ENCODE results near the gene TPH2. TPM values are rescaled to one million over a fixed set of nuclear protein-coding genes. Genes with fewer than 3 reads are reported as not detected.

TPH2 gene
- total and polyA plus RNA-seq, 2 of the 4 experiments (the other 2 are of a cell fraction) = not detected

- Histone ChIP-seq H3K4me2 (ENCODE audit: low read depth, low read length) (no peak overlapping the region), H4K8ac (ENCODE audit: low read depth in 2 of 2, low read length in 2 of 2) (no peak overlapping the region), H4K5ac (ENCODE audit: low read depth, low read length) (no peak overlapping the region), H2AK9ac (replicated peaks; ENCODE audit: low read depth, low read length, poor library complexity) (no peak overlapping the region), H3K4me1 (ENCODE audit: control insufficient read depth, insufficient read depth, low read length) (no peaks in the 10 kb centered on the region), H3K9ac (ENCODE audit: low read depth, low read length) (no peak overlapping the region), H2AK5ac (ENCODE audit: low read depth, low read length) (no peak overlapping the region), H3K9me1 (ENCODE audit: insufficient read depth, low read length) (no peaks in the 10 kb centered on the region), H3K23ac (ENCODE audit: low read depth, low read length) (no peak overlapping the region), H2AFZ (replicated peaks; ENCODE audit: low read length, poor library complexity) (no peak overlapping the region), H2BK15ac (ENCODE audit: low read depth, low read length) (no peak overlapping the region), H2BK120ac (ENCODE audit: low read depth, low read length) (no peak overlapping the region), H2BK20ac (ENCODE audit: low read depth, low read length) (no peak overlapping the region), H4K20me1 (ENCODE audit: insufficient read depth, low read length) (no peaks in the 10 kb centered on the region), H4K91ac (ENCODE audit: insufficient read depth, low read depth, low read length) (no peak overlapping the region), H2BK5ac (ENCODE audit: low read depth, low read length, poor library complexity, severe bottlenecking) (no peak overlapping the region), H3K56ac (ENCODE audit: extremely low read depth, insufficient read depth, low read length) (no peak overlapping the region), H3K4me3 (ENCODE audit: insufficient read depth, low read depth, low read length) (no peak overlapping the region), H3K27ac (ENCODE audit: insufficient read depth, low read length) (no peak overlapping the region), H3K9me3 (ENCODE audit: control insufficient read depth, insufficient read depth, low read length) (no peaks in the 10 kb centered on the region), H3K18ac (ENCODE audit: low read depth, low read length) (no peak overlapping the region), H3K36me3 (ENCODE audit: control insufficient read depth, insufficient read depth, low read length) (no peaks in the 10 kb centered on the region), H3K27me3 (ENCODE audit: control insufficient read depth, insufficient read depth, low read length) (no peaks in the 10 kb centered on the region), H3K14ac (replicated peaks; ENCODE audit: low read depth, low read length) (no peak overlapping the region), H3K79me1 (ENCODE audit: low read depth in 1 of 2, low read length in 2 of 2) (no peaks in the 10 kb centered on the region), H3K4ac (ENCODE audit: low read depth, low read length) (no peak overlapping the region)
- intact Hi-C loops (cut with micrococcal nuclease) (no loop called here), in situ Hi-C loops (cut with MboI; ENCODE audit: low sequenced_read_pairs) (no loop called here), dilution Hi-C loops (cut with HindIII; ENCODE audit: low sequenced_read_pairs, unreplicated experiment) (no loop called here)
- DNase-seq (no peak), ATAC-seq (ENCODE audit: low read depth) (no peak)
- ChIA-PET CTCF (no interaction called here), POLR2A (ENCODE audit: unreplicated experiment) (no interaction called here)
- no TSS peak for BruUV-seq (replicated peaks)
- no peak for TF ChIP-seq CEBPB (IDR thresholded peaks at IDR 0.05; ENCODE audit: low read depth, low read length)
- TF ChIP-seq ELK1 (IDR thresholded peaks at IDR 0.05; ENCODE audit: borderline replicate concordance, low read depth, low read length) = no peak
- TF ChIP-seq RAD21 (IDR thresholded peaks at IDR 0.05; ENCODE audit: low read length) = no peak
- TF ChIP-seq MAFK (IDR thresholded peaks at IDR 0.05; ENCODE audit: low read depth, low read length) = no peak
- TF ChIP-seq RCOR1 (IDR thresholded peaks at IDR 0.05; ENCODE audit: insufficient replicate concordance, low read length) = no peak
- no peak for TF ChIP-seq USF2 (IDR thresholded peaks at IDR 0.05; ENCODE audit: low read depth, low read length)
- TF ChIP-seq MAZ (IDR thresholded peaks at IDR 0.05; ENCODE audit: borderline replicate concordance, low read depth, low read length) = no peak
- no peak for TF ChIP-seq CHD1 (IDR thresholded peaks at IDR 0.05; ENCODE audit: low read depth, low read length)
- no peak for TF ChIP-seq SMC3 (IDR thresholded peaks at IDR 0.05; ENCODE audit: low read depth, low read length)
- no peak for TF ChIP-seq NFE2L2 (IDR thresholded peaks at IDR 0.05; ENCODE audit: low read depth, low read length)
- TF ChIP-seq FOS (IDR thresholded peaks at IDR 0.05; ENCODE audit: low read depth, low read length) = no peak
- no peak for TF ChIP-seq BHLHE40 (IDR thresholded peaks at IDR 0.05; ENCODE audit: low read depth, low read length)
- no peak for TF ChIP-seq POLR2A (IDR thresholded peaks at IDR 0.05; ENCODE audit: low read depth, low read length)
- TF ChIP-seq MXI1 (IDR thresholded peaks at IDR 0.05; ENCODE audit: borderline replicate concordance, low read depth, low read length) = no peak
- no CpG with 5 or more reads among the region's 5 CpGs for WGBS, 2 experiments (ENCODE audit: extremely low coverage in 2 of 2, insufficient read length in 1 of 2)
Observed at GRCh38 chr12:72077111-72077820, 138.6 kb downstream of the TPH2 start.
